Fibroblast of lung (primary cell): ENCODE results near the gene CDA. TPM values are rescaled to one million over a fixed set of nuclear protein-coding genes. Genes with fewer than 3 reads are reported as not detected.
A peak's percentile ranks its signal among the peaks of the same experiment; 100 is the strongest.

Experiments
- DNase-seq, 2 donors: peaks; one replicate each; pipeline versions ENCODE4 v3.0.0 to v3.0.0-alpha.2; 2010; ENCODE audit warnings: low read depth in 2 of 2
- H2AFZ ChIP-seq: 2 replicates; pipeline ENCODE4 v1.5.1; 2012; ENCODE audit warnings: low read length, control low read depth, inconsistent platforms
- H3K27ac ChIP-seq: 2 replicates; pipeline ENCODE4 v1.5.1; 2011; ENCODE audit warnings: low read length, control low read depth; ENCODE audit not compliant: insufficient read depth
- H3K27me3 ChIP-seq: 2 replicates; pipeline ENCODE4 v1.5.1; 2011; ENCODE audit warnings: mild to moderate bottlenecking, low read length; ENCODE audit not compliant: control insufficient read depth, insufficient read depth
- H3K36me3 ChIP-seq: 2 replicates; pipeline ENCODE4 v1.5.1; 2011; ENCODE audit warnings: low read length; ENCODE audit not compliant: control insufficient read depth, insufficient read depth
- H3K4me1 ChIP-seq: 2 replicates; pipeline ENCODE4 v1.5.1; 2011; ENCODE audit warnings: low read length; ENCODE audit not compliant: control insufficient read depth, insufficient read depth; ENCODE audit errors: extremely low read depth
- H3K4me2 ChIP-seq: 2 replicates; pipeline ENCODE4 v1.5.1; 2011; ENCODE audit warnings: low read length, control low read depth; ENCODE audit not compliant: insufficient read depth; ENCODE audit errors: extremely low read depth
- H3K4me3 ChIP-seq, 4 experiments: fragments of 200-600 bp in 1 of 4; sonication (generic) in 1 of 4; replicated peaks in 1 of 4; 2 replicates each; pipeline ENCODE4 v1.5.1; 2011 to 2016; ENCODE audit warnings: low read length in 4 of 4, low read depth in 3 of 4, mild to moderate bottlenecking in 3 of 4, control low read depth in 2 of 4, inconsistent platforms in 1 of 4, mixed read lengths in 1 of 4; ENCODE audit not compliant: insufficient read depth in 1 of 4; ENCODE audit errors: control extremely low read depth in 1 of 4
- H3K79me2 ChIP-seq: 2 replicates; pipeline ENCODE4 v1.5.1; 2012; ENCODE audit warnings: mild to moderate bottlenecking, low read length, inconsistent platforms; ENCODE audit not compliant: control insufficient read depth, insufficient read depth
- H3K9ac ChIP-seq: 2 replicates; pipeline ENCODE4 v1.5.1; 2011; ENCODE audit warnings: mild to moderate bottlenecking, low read length, control low read depth; ENCODE audit not compliant: insufficient read depth
- H3K9me3 ChIP-seq: 2 replicates; pipeline ENCODE4 v1.5.1; 2012; ENCODE audit warnings: low read depth, low read length; ENCODE audit not compliant: control insufficient read depth, insufficient read depth
- H4K20me1 ChIP-seq: 2 replicates; pipeline ENCODE4 v1.5.1; 2011; ENCODE audit warnings: low read length; ENCODE audit not compliant: control insufficient read depth, insufficient read depth; ENCODE audit errors: extremely low read depth
- EZH2 ChIP-seq: IDR thresholded peaks from 2 replicates; pipeline ENCODE4 v1.5.1; 2012; ENCODE audit warnings: low read length, control low read depth, mild to moderate bottlenecking; ENCODE audit errors: missing control alignments
- polyA plus RNA-seq, 2 donors: library from polyadenylated mRNA; depleted of rRNA in 1 of 2; stranded (reverse) in 1 of 2; unstranded in 1 of 2; fragments of >200 nt; gene quantifications; 2 replicates each; pipeline ENCODE4 v1.2.1, GENCODE V29; 2011 to 2012; ENCODE audit warnings: missing spikeins in 1 of 2
- total RNA-seq: library from RNA; depleted of rRNA; stranded (reverse); fragments of >200 nt; gene quantifications from 2 replicates; pipeline ENCODE4 v1.2.1, GENCODE V29; 2014
- TF ChIP-seq, protein P1 (sequence below), 2 donors: IDR thresholded peaks in 1 of 2; conservative IDR thresholded peaks in 1 of 2; 1 replicate in 1 of 2; 2 replicates in 1 of 2; pipeline ENCODE4 v1.5.1; 2011 to 2012; ENCODE audit warnings: low read length in 2 of 2, control low read depth in 1 of 2, inconsistent platforms in 1 of 2, low read depth in 1 of 2, mild to moderate bottlenecking in 1 of 2

CDA gene
- total and polyA plus RNA-seq, 2 donors (not counting 1 experiment from before 2014, with no cell fraction given): 0.50 to 4.2 TPM

DNA sequence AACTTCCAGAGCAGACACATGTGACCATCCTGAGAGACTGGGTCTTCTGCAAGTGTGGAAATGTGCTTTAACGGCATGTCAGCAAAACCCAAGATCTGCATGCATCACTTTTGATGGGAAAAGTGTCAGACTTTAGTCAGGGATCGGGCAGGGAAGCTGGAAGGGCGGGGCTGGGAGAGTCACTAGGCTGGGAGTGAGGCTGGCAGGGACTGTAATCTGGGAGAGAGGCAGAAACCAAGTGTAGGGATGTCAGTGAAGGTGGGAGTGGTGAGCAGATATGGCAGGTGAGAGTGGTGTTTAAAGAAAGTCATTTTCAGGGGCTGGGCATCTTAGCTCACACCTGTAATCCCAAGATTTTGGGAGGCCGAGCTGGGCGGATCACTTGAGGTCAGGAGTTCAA, 11.3 kb downstream of the CDA start:
- no peak overlapping the region for H3K27ac ChIP-seq
- H3K4me3 ChIP-seq: no peak overlapping the region
- H3K9ac ChIP-seq: no peak overlapping the region
- no peaks in the 10 kb centered on the region for H4K20me1 ChIP-seq
- no peaks in the 10 kb centered on the region for H3K79me2 ChIP-seq
- H3K36me3 ChIP-seq: no peaks in the 10 kb centered on the region
- H2AFZ ChIP-seq: no peak overlapping the region
- H3K4me2 ChIP-seq: no peak overlapping the region
- TF ChIP-seq, protein P1, sequence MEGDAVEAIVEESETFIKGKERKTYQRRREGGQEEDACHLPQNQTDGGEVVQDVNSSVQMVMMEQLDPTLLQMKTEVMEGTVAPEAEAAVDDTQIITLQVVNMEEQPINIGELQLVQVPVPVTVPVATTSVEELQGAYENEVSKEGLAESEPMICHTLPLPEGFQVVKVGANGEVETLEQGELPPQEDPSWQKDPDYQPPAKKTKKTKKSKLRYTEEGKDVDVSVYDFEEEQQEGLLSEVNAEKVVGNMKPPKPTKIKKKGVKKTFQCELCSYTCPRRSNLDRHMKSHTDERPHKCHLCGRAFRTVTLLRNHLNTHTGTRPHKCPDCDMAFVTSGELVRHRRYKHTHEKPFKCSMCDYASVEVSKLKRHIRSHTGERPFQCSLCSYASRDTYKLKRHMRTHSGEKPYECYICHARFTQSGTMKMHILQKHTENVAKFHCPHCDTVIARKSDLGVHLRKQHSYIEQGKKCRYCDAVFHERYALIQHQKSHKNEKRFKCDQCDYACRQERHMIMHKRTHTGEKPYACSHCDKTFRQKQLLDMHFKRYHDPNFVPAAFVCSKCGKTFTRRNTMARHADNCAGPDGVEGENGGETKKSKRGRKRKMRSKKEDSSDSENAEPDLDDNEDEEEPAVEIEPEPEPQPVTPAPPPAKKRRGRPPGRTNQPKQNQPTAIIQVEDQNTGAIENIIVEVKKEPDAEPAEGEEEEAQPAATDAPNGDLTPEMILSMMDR (conservative IDR thresholded peaks at IDR 0.05 in 1 of 2, IDR thresholded peaks at IDR 0.05 in 1 of 2; ENCODE audit: low read depth in 1 of 2, low read length in 2 of 2): no peak
- TF ChIP-seq EZH2: no peak
- H3K27me3 ChIP-seq: no peaks in the 10 kb centered on the region
- no peaks in the 10 kb centered on the region for H3K9me3 ChIP-seq
- DNase-seq: no peak
- peaks cover 15% of the 10 kb centered on the region for H3K4me1 ChIP-seq

DNA sequence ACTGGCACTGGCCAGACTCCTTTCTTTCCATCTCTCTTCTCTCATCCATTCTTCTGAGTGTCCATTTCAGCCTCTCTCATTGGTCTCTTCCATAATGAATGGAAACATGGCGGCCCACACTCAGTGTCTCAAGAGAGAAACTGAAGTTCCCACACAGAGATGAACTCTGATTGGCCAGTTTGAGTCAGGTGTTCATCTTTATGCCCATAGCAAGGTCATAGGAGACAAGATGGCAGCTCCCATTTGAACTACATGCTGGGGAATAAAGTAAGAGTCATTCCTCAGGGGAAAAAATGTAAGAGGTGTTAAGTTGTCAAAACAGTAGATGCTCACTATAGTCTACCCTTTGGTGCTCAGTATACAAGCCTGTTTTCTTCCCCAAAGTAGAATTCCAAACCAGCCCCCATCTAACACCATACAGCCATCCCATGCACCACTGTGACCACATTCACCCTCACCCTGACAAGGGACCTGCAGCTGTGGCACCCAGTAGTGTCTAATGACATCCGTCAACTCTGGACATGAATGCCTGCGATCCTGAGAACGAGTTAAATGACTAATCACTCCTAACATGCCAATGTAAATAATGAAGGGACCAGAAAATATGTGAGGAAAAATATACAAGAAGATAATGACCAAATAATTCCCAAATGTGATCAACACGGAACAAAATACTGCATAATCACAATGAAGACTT, 12.4 kb downstream of the CDA start:
- Histone ChIP-seq H3K9ac (no peak overlapping the region), H3K79me2 (no peaks in the 10 kb centered on the region), H3K27ac (no peak overlapping the region), H3K27me3 (no peaks in the 10 kb centered on the region), H3K9me3 (no peaks in the 10 kb centered on the region), H3K4me1 (peaks cover 15% of the 10 kb centered on the region), H3K4me2 (no peak overlapping the region), H4K20me1 (no peaks in the 10 kb centered on the region), H2AFZ (no peak overlapping the region), H3K36me3 (no peaks in the 10 kb centered on the region), H3K4me3 (no peak overlapping the region)
- TF ChIP-seq EZH2: no peak
- TF ChIP-seq, protein P1 (conservative IDR thresholded peaks at IDR 0.05 in 1 of 2, IDR thresholded peaks at IDR 0.05 in 1 of 2; ENCODE audit: low read depth in 1 of 2, low read length in 2 of 2): no peak
- peak; percentile 28 to 72 for DNase-seq

DNA sequence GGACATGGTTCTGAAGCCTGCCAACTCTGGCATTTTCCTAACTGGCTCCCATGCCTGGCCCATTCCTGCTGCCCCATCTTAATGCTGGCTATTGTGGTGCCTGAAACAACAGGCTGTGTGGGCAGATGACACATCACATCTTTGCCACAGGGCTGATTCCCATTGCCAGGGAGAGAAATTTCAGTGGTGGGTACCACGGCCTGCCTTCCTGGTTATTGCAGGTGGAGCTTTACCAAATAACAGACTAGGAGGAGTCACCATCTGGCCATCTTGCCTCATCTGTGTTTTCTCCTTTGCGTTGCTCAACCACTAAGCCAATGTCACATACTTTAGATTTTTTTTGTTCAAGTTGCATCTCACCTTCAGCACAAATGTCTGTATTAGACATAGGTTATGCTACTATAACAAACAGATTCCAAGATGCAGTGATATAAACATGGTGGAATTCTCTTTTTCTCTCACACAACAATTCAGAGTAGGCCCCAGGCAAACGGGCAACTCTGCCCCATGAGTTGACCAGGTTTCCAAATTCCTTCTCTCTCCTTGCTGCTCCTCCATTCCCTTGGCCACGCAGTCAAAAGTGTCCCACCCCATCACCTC, 14.1 kb downstream of the CDA start:
- DNase-seq: peak in 1 of 2 donors; percentile 36
- H3K9ac ChIP-seq: no peak overlapping the region
- TF ChIP-seq, protein P1 (conservative IDR thresholded peaks at IDR 0.05 in 1 of 2, IDR thresholded peaks at IDR 0.05 in 1 of 2; ENCODE audit: low read depth in 1 of 2, low read length in 2 of 2): no peak
- TF ChIP-seq EZH2: no peak
- H3K4me1 ChIP-seq: peaks cover 15% of the 10 kb centered on the region
- H3K9me3 ChIP-seq: no peaks in the 10 kb centered on the region
- H4K20me1 ChIP-seq: no peaks in the 10 kb centered on the region
- H2AFZ ChIP-seq: no peak overlapping the region
- no peak overlapping the region for H3K4me2 ChIP-seq
- no peaks in the 10 kb centered on the region for H3K79me2 ChIP-seq
- H3K27me3 ChIP-seq: no peaks in the 10 kb centered on the region
- H3K27ac ChIP-seq: no peak overlapping the region
- no peak overlapping the region for H3K4me3 ChIP-seq
- no peaks in the 10 kb centered on the region for H3K36me3 ChIP-seq
